ENCODE results near the gene TCERG1.

DNA sequence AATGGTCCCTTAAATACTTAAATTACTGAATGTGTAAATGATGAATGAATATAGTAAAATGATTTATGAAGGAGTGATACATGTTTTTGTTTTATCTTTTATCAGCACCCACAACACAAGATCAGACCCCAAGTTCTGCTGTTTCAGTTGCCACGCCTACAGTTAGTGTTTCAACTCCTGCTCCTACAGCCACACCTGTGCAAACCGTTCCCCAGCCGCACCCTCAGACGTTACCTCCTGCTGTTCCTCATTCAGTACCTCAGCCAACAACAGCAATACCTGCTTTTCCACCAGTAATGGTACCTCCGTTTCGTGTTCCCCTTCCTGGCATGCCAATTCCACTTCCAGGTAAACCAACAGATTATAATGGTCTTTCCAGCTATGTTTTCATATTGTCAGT, 16.3 kb downstream of the TCERG1 start:
- TF ChIP-seq POLR2A (IDR thresholded peaks at IDR 0.05) = no peak
- TF ChIP-seq, protein P1, sequence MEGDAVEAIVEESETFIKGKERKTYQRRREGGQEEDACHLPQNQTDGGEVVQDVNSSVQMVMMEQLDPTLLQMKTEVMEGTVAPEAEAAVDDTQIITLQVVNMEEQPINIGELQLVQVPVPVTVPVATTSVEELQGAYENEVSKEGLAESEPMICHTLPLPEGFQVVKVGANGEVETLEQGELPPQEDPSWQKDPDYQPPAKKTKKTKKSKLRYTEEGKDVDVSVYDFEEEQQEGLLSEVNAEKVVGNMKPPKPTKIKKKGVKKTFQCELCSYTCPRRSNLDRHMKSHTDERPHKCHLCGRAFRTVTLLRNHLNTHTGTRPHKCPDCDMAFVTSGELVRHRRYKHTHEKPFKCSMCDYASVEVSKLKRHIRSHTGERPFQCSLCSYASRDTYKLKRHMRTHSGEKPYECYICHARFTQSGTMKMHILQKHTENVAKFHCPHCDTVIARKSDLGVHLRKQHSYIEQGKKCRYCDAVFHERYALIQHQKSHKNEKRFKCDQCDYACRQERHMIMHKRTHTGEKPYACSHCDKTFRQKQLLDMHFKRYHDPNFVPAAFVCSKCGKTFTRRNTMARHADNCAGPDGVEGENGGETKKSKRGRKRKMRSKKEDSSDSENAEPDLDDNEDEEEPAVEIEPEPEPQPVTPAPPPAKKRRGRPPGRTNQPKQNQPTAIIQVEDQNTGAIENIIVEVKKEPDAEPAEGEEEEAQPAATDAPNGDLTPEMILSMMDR (IDR thresholded peaks at IDR 0.05) = no peak
